Spleen (tissue), 11 donors: ENCODE results near the gene SIRT7. TPM values are rescaled to one million over a fixed set of nuclear protein-coding genes. Genes with fewer than 3 reads are reported as not detected.

Source experiments
- DNase-seq: peaks from one replicate; pipeline ENCODE4 v3.0.0-alpha.2; 2020
- H3K27ac ChIP-seq, 8 donors: fragments of 200-600 bp; sonication (generic) in 7 of 8; 1 replicate in 4 of 8; 2 replicates in 4 of 8; pipeline versions ENCODE4 v1.5.0 to v1.8.0; 2016 to 2021; ENCODE audit warnings: inconsistent platforms in 4 of 8, mild to moderate bottlenecking in 4 of 8, moderate library complexity in 1 of 8
- H3K27me3 ChIP-seq, 7 donors: fragments of 200-600 bp; sonication (generic) in 6 of 7; replicated peaks in 1 of 7; 1 replicate in 4 of 7; 2 replicates in 3 of 7; pipeline versions ENCODE4 v1.5.0 to v1.8.0; 2016 to 2021; ENCODE audit warnings: inconsistent platforms in 3 of 7, mild to moderate bottlenecking in 1 of 7
- H3K36me3 ChIP-seq, 6 donors: fragments of 200-600 bp; sonication (generic) in 5 of 6; 1 replicate in 4 of 6; 2 replicates in 2 of 6; pipeline versions ENCODE4 v1.5.0 to v1.8.0; 2016 to 2021; ENCODE audit warnings: inconsistent platforms in 2 of 6
- H3K4me1 ChIP-seq, 6 donors: fragments of 200-600 bp; sonication (generic) in 5 of 6; 1 replicate in 3 of 6; 2 replicates in 3 of 6; pipeline versions ENCODE4 v1.5.0 to v1.8.0; 2016 to 2021; ENCODE audit warnings: inconsistent platforms in 3 of 6
- H3K4me3 ChIP-seq, 8 donors: fragments of 200-600 bp; sonication (generic) in 7 of 8; 1 replicate in 4 of 8; 2 replicates in 4 of 8; pipeline versions ENCODE4 v1.5.0 to v1.8.0; 2016 to 2021; ENCODE audit warnings: inconsistent platforms in 4 of 8, mild to moderate bottlenecking in 4 of 8, moderate library complexity in 2 of 8
- H3K9me3 ChIP-seq, 8 donors: fragments of 200-600 bp; sonication (generic) in 7 of 8; 1 replicate in 4 of 8; 2 replicates in 4 of 8; pipeline versions ENCODE4 v1.5.0 to v1.8.0; 2016 to 2021; ENCODE audit warnings: inconsistent platforms in 4 of 8
- POLR2A ChIP-seq, 3 donors: fragments of 450-650 bp; IDR thresholded peaks; one replicate each; pipeline ENCODE4 v1.5.1; 2017; ENCODE audit warnings: antibody characterized with exemption in 3 of 3, mild to moderate bottlenecking in 1 of 3
- POLR2AphosphoS5 ChIP-seq, 3 donors: sonication (generic); formaldehyde crosslinking; IDR thresholded peaks; one replicate each; pipeline ENCODE4 v1.5.1; 2017; ENCODE audit warnings: antibody characterized with exemption in 3 of 3
- WGBS, 5 donors: extraction: QIAGEN DNeasy Blood & Tissue Kit in 3 of 5; methylation state at CpG; one replicate each; pipeline versions ENCODE4 v1.1.5 to v1.1.7; 2013 to 2018; 5-methylcytosine and 5-hydroxymethylcytosine counted together
- intact Hi-C: fragments of 100-400 bp; cut with DNase I; formaldehyde crosslinking; loops from one replicate; pipeline ENCODE4 v1.15.0; 2023; ENCODE audit warnings: low total_unique reads
- polyA plus RNA-seq, 3 donors: library from polyadenylated mRNA; stranded (reverse); fragments of 200-250 nt; gene quantifications; one replicate each; pipeline ENCODE4 v1.2.1, GENCODE V29; 2013
- total RNA-seq, 7 donors: library from RNA; depleted of rRNA in 3 of 7; stranded (reverse); fragments of >200 nt in 3 of 7; fragmentation: NEBNext Ultra II Directional in 4 of 7; extraction: Animal tissue kit (Norgen Biotek cat#: 25700) in 4 of 7; gene quantifications; one replicate each; pipeline versions ENCODE4 v1.1.0 to v1.2.1, GENCODE V29; 2016 to 2021
- TF ChIP-seq, protein P1 (sequence below), 11 experiments: fragments of 200-600 bp in 7 of 11; fragments of 450-650 bp in 4 of 11; sonication (generic) in 4 of 11; IDR thresholded peaks in 8 of 11; conservative IDR thresholded peaks in 3 of 11; 1 replicate in 7 of 11; 2 replicates in 4 of 11; pipeline versions ENCODE4 v1.4.0 to v1.8.0; 2016 to 2021; ENCODE audit warnings: antibody characterized with exemption in 11 of 11, inconsistent platforms in 4 of 11, mild to moderate bottlenecking in 1 of 11
- donor health status: healthy with polysubstance abuse.
- donor health status: DM: no; HTN: no; CAD: no; lungs with moderate emphysema.
- donor health status: DM: no; HTN: no; CAD: no.
- donor health status: Bipolar disorder and iron deficiency.
- donor health status: healthy.
- donor health status: DM: no; HTN: no; CAD: no.
- donor health status: DM: yes; HTN: yes; CAD: no.

Gene SIRT7
- total and polyA plus RNA-seq, 10 donors = 28.5 to 54.5 (median 39.1) TPM

DNA sequence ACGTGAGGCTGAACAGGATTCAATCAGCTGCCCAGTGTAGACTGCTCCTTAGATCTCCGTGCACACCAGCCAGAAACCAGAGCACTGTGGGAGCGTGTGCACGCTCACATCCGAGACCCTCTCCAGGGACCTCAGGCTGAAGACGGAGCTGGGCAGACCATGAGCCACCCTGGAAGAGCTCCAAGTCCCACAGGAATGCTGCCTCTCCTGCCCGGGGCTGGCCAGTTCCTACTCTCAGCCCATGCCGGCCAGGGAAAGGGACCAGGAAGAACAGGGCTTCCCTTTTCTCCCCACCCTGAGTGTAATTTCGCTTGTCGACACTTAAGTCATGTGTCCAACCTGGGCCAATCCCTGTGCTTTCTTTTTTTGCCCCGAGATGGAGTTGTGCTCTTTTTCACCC is 33.5 kb downstream of the SIRT7 start:
- no peak for DNase-seq
- TF ChIP-seq, protein P1, sequence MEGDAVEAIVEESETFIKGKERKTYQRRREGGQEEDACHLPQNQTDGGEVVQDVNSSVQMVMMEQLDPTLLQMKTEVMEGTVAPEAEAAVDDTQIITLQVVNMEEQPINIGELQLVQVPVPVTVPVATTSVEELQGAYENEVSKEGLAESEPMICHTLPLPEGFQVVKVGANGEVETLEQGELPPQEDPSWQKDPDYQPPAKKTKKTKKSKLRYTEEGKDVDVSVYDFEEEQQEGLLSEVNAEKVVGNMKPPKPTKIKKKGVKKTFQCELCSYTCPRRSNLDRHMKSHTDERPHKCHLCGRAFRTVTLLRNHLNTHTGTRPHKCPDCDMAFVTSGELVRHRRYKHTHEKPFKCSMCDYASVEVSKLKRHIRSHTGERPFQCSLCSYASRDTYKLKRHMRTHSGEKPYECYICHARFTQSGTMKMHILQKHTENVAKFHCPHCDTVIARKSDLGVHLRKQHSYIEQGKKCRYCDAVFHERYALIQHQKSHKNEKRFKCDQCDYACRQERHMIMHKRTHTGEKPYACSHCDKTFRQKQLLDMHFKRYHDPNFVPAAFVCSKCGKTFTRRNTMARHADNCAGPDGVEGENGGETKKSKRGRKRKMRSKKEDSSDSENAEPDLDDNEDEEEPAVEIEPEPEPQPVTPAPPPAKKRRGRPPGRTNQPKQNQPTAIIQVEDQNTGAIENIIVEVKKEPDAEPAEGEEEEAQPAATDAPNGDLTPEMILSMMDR (IDR thresholded peaks at IDR 0.05 in 8 of 11, conservative IDR thresholded peaks at IDR 0.05 in 3 of 11) = no peak
- Histone ChIP-seq H3K4me3 (no peak overlapping the region), H3K36me3 (peaks cover 4 to 100% (median 65%) of the 10 kb centered on the region in 6 donors), H3K4me1 (peaks cover 0 to 18% (median 6%) of the 10 kb centered on the region in 6 donors), H3K27ac (no peak overlapping the region), H3K9me3 (no peaks in the 10 kb centered on the region), H3K27me3 (no peaks in the 10 kb centered on the region)
- intact Hi-C loops = no loop called here
- WGBS, 5 donors = 77 to 85% (median 80%) methylated on average over 10 to 11 of the region's 11 CpGs

DNA sequence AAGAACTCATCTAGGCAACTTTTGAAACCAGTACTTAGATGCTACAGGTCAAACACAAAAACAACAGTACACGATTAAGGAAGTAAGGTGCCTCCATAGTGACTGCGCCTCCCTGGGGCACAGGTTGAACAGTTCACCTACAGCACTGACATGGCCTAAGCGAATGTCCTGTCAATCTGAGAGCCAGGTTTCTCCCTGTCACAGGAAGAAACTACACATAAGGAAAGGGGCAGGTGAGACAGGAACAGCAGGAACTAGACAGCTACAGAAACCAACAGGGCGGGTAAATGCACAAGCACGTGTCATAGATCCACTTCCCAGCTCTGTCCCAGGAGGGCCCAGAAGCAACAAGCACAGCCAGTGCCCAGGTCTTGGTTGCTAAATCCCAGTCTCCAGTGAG is 38.9 kb downstream of the SIRT7 start:
- Histone ChIP-seq H3K27me3 (no peaks in the 10 kb centered on the region), H3K9me3 (no peaks in the 10 kb centered on the region), H3K4me3 (no peak overlapping the region), H3K27ac (no peak overlapping the region), H3K36me3 (peaks cover 0 to 66% (median 17%) of the 10 kb centered on the region in 6 donors), H3K4me1 (no peaks in the 10 kb centered on the region)
- intact Hi-C loops = no loop called here
- DNase-seq = no peak
- 87 to 94% (median 88%) methylated on average over 5 of the region's 5 CpGs for WGBS, 5 donors
- TF ChIP-seq POLR2AphosphoS5 (IDR thresholded peaks at IDR 0.05) (no peak), POLR2A (IDR thresholded peaks at IDR 0.05) (no peak)
- TF ChIP-seq, protein P1 (IDR thresholded peaks at IDR 0.05 in 8 of 11, conservative IDR thresholded peaks at IDR 0.05 in 3 of 11) = no peak

DNA sequence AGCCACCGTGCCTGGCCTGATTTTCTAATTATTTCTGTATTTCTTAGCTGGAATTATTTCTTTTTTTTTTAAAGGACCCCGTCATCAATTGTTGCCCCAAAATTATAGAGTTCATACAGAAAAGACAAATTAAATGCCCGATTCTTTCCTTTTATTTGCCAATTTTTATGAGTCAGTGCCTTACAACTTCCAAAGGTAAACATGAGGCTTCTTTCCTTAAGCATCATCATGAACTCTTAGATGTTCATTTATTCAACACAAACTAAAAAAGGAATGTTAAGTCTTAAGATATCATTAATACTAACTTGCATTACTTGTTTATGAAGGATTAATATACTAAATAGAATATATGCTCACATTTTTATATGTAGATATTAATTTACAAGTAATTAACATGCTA is 39.7 kb downstream of the SIRT7 start:
- TF ChIP-seq POLR2A (IDR thresholded peaks at IDR 0.05) (no peak), POLR2AphosphoS5 (IDR thresholded peaks at IDR 0.05) (no peak)
- peaks cover 0 to 7% (median 2%) of the 10 kb centered on the region in 6 donors for H3K4me1 ChIP-seq
- no peaks in the 10 kb centered on the region for H3K9me3 ChIP-seq
- no peak overlapping the region for H3K27ac ChIP-seq
- H3K4me3 ChIP-seq = no peak overlapping the region
- DNase-seq = no peak
- intact Hi-C loops = no loop called here
- 93 to 97% (median 97%) methylated on average over 3 of the region's 3 CpGs for WGBS, 5 donors
- peaks cover 0 to 57% (median 13%) of the 10 kb centered on the region in 6 donors for H3K36me3 ChIP-seq
- no peaks in the 10 kb centered on the region for H3K27me3 ChIP-seq

DNA sequence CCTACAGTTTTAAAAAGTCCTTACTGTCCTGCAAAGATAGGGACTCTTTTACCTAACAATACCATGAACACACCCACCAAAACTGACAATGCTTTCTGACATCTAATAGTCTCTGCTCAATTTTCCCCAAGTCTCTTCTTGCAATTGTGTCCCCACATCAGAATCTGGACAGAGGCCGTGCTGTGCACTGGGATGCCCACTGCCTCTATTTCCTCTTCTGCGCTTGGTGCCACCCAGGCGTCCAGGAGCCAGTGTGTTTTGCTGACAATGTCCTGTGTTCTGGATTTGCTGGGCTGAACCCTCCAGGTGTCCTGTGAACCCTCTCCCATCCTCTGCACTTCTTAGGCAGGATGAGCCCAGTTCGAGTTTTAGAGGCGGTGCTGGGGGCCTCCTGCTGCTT is 40.4 kb downstream of the SIRT7 start:
- WGBS, 5 donors = 92 to 99% (median 95%) methylated on average over 5 of the region's 5 CpGs
- no peaks in the 10 kb centered on the region for H3K27me3 ChIP-seq
- peaks cover 0 to 14% (median 8%) of the 10 kb centered on the region in 6 donors for H3K4me1 ChIP-seq
- no peaks in the 10 kb centered on the region for H3K9me3 ChIP-seq
- no peak overlapping the region for H3K4me3 ChIP-seq
- H3K36me3 ChIP-seq = peaks cover 0 to 50% (median 10%) of the 10 kb centered on the region in 6 donors
- H3K27ac ChIP-seq = no peak overlapping the region
- TF ChIP-seq POLR2A (IDR thresholded peaks at IDR 0.05) = no peak
- no peak for TF ChIP-seq POLR2AphosphoS5 (IDR thresholded peaks at IDR 0.05)
- TF ChIP-seq, protein P1 (IDR thresholded peaks at IDR 0.05 in 8 of 11, conservative IDR thresholded peaks at IDR 0.05 in 3 of 11) = no peak
- intact Hi-C loops = no loop called here
- DNase-seq = no peak
